Measurements from ENCODE around the gene THOC5.
"Not testable (repeated sequence)": the region's sequence is repeated elsewhere in the genome, so short reads cannot be mapped to it uniquely, and the experiment has no call there.

The THOC5 gene

GRCh38 chr22:29509298-29509697 lies 44.3 kb downstream of the THOC5 start:
- no peak for FAIRE-seq

DNA sequence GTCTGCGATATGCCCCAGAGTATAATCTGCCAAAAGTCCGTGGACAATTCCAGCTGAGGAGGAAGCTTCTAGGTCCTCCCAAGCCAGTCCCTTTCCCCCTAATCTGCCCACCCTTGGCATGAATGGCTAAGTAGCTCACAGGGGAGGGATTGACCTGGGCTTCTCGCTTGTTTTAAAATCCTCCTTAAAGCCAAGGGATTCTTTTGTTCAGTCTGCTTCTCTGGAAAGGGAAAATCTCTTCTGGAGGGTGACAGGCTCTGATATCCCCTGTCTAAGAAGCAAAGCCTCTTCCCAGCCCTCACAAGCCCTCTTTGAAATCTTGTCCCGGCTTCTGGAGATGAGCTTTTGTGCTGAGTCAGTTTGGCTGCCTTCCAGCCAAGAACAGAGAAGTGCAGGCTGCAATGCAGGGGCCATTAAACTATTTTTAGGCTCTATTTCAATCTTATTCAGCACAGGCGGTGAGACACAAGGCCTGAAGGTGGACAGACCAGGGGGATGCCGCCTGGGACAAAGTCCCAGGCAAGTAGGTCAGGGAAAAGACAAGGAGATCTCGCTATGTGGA lies 49.7 kb downstream of the THOC5 start:
- no peak for FAIRE-seq

DNA sequence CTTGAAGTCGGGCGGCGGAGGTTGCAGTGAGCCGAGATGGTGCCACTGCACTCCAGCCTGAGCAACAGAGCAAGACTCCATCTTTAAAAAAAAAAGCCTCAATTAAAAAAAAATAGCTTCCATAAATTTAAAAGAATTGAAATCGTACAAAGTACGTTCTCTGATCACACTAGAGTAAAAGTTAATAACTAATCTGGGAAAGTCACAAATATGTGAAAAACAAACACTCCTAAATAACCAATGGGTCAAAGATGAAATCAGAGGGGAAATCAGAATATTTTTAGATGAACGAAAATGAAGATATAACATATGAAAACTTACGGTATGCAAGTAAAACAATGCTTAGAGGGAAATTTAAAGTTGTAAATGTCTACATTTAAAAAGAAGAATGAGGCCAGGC lies 53.7 kb downstream of the THOC5 start:
- no peak for FAIRE-seq

DNA sequence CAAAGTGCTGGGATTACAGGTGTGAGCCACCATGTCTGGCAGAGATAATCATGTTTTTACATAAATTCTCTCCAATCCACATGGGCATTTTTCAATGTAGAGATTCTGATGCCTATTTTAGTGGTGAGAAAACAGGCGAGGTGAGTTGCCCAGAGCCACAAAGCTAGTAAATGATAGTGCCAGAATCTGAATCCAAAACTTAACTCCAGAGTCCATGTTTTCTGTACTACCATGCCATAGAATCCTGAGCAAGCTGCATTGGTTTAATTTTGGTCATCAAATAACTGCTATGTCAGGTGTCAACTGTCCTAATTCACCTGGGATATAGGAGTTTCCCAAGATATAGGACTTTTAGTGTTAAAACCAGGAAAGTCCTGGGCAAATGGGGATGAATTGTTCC lies 59.9 kb downstream of the THOC5 start:
- no peak for FAIRE-seq

GRCh38 chr22:29491012-29491411 lies 62.5 kb downstream of the THOC5 start:
- no peak for FAIRE-seq

DNA sequence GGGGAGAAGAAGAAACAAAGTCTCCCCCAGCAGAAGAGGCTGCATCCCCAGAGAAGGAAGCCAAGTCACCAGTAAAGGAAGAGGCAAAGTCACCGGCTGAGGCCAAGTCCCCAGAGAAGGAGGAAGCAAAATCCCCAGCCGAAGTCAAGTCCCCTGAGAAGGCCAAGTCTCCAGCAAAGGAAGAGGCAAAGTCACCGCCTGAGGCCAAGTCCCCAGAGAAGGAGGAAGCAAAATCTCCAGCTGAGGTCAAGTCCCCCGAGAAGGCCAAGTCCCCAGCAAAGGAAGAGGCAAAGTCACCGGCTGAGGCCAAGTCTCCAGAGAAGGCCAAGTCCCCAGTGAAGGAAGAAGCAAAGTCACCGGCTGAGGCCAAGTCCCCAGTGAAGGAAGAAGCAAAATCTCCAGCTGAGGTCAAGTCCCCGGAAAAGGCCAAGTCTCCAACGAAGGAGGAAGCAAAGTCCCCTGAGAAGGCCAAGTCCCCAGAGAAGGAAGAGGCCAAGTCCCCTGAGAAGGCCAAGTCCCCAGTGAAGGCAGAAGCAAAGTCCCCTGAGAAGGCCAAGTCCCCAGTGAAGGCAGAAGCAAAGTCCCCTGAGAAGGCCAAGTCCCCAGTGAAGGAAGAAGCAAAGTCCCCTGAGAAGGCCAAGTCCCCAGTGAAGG lies 64.3 kb downstream of the THOC5 start:
- not testable (repeated sequence) for FAIRE-seq

- no peak for FAIRE-seq
Observed at GRCh38 chr22:29487426-29487986, 66.1 kb downstream of the THOC5 start.

- no peak for FAIRE-seq
Observed at GRCh38 chr22:29485448-29485847, 68.1 kb downstream of the THOC5 start.

DNA sequence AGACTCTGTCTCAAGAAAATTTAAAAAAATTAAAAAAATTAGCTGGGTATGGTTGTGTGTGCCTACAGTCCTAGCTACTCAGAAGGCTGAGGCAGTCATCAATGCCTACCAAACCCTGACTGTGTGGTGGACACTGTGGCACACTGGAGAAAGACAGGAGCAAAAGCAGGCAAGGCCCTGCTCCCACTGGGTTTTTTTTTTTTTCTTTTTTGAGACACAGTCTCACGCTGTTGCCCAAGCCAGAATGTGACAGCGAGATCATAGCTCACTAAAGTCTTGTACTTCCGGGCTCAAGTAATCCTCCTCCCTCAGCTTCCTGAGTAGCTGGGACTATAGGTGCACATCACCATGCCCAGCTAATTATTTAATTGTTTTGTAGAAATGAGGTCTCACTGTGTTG lies 68.9 kb downstream of the THOC5 start:
- no peak for FAIRE-seq

GRCh38 chr22:29483254-29483653 lies 70.3 kb downstream of the THOC5 start:
- FAIRE-seq = no peak

- no peak for FAIRE-seq
Observed at GRCh38 chr22:29482726-29483125, 70.8 kb downstream of the THOC5 start.

DNA sequence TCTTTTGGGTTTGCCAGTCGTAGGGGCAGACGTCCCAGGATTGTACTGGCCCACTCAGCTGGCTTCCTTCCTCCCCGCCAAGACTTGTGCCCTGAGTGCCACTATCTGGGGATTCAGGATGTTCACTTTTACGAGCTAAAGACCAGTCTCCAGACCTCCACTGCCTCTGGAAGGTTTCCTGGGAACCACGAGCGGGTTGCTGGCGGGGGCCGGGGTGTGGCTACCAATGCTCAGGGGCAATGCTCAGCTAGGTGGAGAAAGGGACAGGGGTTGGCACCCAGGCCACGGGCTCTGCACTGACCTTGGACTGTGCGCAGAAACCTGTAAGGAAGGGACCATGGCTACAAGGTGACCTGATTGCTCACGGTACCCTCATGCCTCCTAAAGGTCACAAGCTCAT lies 71.3 kb downstream of the THOC5 start:
- no peak for FAIRE-seq

DNA sequence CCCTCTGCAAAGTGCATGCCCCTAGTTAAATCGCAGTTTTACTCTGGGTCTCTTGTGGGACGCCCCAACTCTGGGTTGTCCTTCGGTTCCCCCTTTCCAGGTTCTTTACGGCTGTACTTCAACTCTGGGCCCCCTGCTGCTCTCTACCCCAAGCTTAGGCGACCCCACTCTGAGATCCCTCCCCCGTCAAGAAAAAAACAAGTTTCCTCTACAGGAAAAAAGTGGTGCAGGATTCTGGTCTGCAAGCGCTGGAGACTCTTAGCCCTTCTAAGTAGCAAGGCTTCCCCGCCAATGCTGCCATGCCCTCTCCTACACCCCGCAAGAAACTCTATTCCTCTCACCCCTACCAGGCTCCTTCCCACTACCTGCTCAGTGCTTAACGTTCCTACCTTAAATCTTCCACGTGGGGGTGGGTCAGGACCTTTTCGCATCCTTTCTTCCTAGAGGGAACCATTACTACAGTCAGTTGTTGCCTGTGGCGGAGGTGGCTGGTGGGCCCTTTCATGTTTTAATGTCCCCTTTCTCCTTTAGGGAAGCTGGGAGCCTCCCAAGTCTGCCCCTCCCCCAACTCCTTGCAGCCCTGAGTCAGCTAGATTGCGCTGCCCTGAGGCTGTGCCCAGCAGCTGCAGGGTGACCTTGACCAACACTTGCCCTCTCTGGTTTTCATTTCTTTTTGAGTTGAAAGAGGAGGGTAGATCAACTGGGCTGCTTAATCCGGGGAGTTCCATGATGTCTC lies 72.1 kb downstream of the THOC5 start:
- FAIRE-seq = no peak

DNA sequence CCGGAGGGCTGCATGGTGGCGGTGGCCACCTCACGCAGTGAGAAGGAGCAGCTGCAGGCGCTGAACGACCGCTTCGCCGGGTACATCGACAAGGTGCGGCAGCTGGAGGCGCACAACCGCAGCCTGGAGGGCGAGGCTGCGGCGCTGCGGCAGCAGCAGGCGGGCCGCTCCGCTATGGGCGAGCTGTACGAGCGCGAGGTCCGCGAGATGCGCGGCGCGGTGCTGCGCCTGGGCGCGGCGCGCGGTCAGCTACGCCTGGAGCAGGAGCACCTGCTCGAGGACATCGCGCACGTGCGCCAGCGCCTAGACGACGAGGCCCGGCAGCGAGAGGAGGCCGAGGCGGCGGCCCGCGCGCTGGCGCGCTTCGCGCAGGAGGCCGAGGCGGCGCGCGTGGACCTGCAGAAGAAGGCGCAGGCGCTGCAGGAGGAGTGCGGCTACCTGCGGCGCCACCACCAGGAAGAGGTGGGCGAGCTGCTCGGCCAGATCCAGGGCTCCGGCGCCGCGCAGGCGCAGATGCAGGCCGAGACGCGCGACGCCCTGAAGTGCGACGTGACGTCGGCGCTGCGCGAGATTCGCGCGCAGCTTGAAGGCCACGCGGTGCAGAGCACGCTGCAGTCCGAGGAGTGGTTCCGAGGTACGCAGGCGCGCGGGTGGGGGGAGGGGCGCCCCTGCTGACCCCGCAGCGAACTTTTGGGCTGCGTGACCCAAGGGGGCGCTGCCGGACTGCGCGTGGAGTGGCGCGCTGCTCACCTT lies 72.9 kb downstream of the THOC5 start:
- no peak for FAIRE-seq

- FAIRE-seq = no peak
Observed at GRCh38 chr22:29480262-29480511, 73.4 kb downstream of the THOC5 start.

DNA sequence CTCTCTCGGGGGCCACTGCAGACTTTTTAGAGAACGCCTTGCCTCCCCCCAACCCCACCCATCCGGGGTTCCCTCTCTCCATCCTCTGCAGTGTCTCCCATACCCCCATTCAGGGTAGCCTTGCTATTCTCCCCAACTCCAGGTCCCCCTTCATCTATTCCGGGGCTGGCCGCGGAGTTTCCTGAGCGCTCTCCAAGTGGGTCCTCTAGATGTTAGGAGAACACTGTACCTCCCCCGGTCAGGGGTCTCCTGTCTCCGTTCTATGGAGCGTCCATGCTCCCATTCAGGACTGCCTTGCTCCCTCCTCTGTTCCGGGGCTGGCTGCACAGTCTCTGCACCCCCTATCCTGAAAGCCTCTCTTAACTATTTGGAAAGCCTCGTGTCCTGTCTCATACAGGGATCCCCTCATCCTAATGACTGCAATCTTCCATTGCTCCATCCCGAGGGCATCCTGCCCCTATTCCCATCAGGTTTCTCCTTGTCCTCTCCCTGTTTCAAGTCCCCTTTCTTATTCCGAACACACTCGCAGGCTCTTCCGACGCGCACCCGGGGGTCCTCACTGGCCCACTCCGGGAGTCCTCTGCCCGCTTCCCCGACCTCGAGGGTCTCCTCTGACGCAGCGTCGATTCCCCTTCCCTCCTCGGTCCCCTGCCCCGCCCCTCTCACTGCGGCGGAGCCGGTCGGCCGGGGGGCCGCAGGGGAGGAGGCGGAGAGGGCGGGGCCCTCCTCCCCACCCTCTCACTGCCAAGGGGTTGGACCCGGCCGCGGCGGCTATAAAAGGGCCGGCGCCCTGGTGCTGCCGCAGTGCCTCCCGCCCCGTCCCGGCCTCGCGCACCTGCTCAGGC lies 73.9 kb downstream of the THOC5 start, which contains the start of gene NEFH:
TSS of gene NEFH (plus strand) at position 802 of the 845 bp plus-strand sequence. CDS start 45 bp downstream, outside the sequence.
- FAIRE-seq = no peak

GRCh38 chr22:29478326-29479276 lies 75.0 kb downstream of the THOC5 start:
- FAIRE-seq = no peak

- no peak for FAIRE-seq
Observed at GRCh38 chr22:29477723-29478318, 75.7 kb downstream of the THOC5 start.

DNA sequence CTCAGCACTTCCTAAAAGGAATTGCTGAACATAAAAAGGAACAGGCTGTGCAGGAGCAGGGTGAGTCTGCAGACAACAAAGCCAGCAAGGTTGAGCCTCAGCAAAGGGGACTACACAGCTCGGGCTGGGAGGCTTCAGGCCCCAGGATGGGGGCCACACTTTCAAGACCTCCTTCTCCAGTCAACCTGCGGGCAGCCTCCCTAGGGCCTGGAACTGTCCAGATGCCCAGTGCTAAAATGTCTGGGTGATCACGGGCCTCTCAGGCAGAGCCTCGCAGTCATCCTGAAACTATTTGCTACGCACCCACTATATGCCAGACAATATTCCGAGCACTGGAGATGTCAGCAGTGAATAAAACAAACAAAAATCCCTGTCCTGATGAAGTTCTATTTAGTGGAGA lies 77.4 kb downstream of the THOC5 start:
- FAIRE-seq = no peak

DNA sequence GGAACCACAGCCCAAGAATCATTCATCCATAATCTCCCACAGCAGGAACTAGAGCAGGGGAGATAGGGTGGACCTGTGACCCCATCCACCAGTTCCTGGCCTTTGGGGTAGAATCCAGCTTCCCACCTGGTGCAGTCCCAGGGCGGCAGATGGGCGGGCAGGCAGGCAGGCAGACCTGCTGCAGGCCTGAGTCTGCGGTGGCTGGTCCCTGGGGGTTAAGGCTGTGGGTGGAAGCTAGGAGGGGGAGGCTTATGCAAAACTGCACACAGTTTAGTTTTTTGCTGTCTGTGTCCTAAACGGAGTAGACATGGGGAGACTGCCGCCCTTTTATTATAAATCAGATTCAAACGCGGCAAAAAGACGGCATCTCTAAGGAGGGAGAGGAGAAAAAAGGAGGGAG lies 78.0 kb downstream of the THOC5 start:
- no peak for FAIRE-seq

DNA sequence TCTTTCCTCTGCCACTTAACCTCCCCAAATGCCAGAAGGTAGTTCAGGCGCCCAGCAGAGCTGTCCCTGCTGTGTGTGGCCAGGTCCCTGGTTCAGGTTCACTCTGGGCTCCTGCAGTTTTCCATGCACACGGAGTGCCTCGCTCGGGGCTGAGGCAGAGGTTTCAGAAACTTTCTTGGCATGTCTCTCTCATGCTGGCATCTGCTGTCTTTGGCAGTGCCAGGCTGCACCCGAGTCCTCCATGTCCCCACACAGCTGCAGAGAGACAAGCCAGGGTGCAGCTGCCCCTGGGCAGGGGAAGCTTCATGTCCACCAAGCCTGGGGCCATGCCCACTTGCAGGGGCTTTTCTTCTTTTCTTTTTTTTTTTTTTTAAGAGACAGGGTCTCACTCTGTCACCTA lies 80.6 kb downstream of the THOC5 start:
- FAIRE-seq = no peak

All from endometrium (tissue), 2 donors.